ENCODE data around the gene COBL.

The COBL gene

GRCh38 chr7:51160411-51160810, 156.2 kb downstream of the COBL start:
- no peaks in the 10 kb centered on the region for H3K36me3 Mint-ChIP-seq
- H3K9me3 Mint-ChIP-seq: no peaks in the 10 kb centered on the region
- H3K27me3 Mint-ChIP-seq: peaks cover 16% of the 10 kb centered on the region
- H3K27ac Mint-ChIP-seq: no peak overlapping the region
- peaks cover 8% of the 10 kb centered on the region for H3K4me1 Mint-ChIP-seq
- no peak overlapping the region for H3K4me3 Mint-ChIP-seq

GRCh38 chr7:51158742-51159445, 157.7 kb downstream of the COBL start:
- no peaks in the 10 kb centered on the region for H3K9me3 Mint-ChIP-seq
- H3K27me3 Mint-ChIP-seq: peaks cover 9% of the 10 kb centered on the region
- no peaks in the 10 kb centered on the region for H3K36me3 Mint-ChIP-seq
- no peak overlapping the region for H3K4me3 Mint-ChIP-seq
- no peak overlapping the region for H3K27ac Mint-ChIP-seq
- H3K4me1 Mint-ChIP-seq: peaks cover 8% of the 10 kb centered on the region

- H3K4me1 Mint-ChIP-seq: peaks cover 4% of the 10 kb centered on the region
- peaks cover 7% of the 10 kb centered on the region for H3K27me3 Mint-ChIP-seq
- H3K4me3 Mint-ChIP-seq: no peak overlapping the region
- no peaks in the 10 kb centered on the region for H3K9me3 Mint-ChIP-seq
- H3K27ac Mint-ChIP-seq: no peak overlapping the region
- no peaks in the 10 kb centered on the region for H3K36me3 Mint-ChIP-seq
These were observed 158.4 kb downstream of the COBL start for GRCh38 chr7:51158211-51158610.

GRCh38 chr7:51154201-51154600, 162.4 kb downstream of the COBL start:
- Mint-ChIP-seq H3K4me1 (no peaks in the 10 kb centered on the region), H3K36me3 (no peaks in the 10 kb centered on the region), H3K27me3 (peaks cover 14% of the 10 kb centered on the region), H3K27ac (no peak overlapping the region), H3K9me3 (no peaks in the 10 kb centered on the region), H3K4me3 (no peak overlapping the region)

- H3K4me3 Mint-ChIP-seq: no peak overlapping the region
- H3K36me3 Mint-ChIP-seq: no peaks in the 10 kb centered on the region
- H3K27ac Mint-ChIP-seq: no peak overlapping the region
- H3K9me3 Mint-ChIP-seq: peaks cover 6% of the 10 kb centered on the region
- no peaks in the 10 kb centered on the region for H3K4me1 Mint-ChIP-seq
- peaks cover 14% of the 10 kb centered on the region for H3K27me3 Mint-ChIP-seq
These were observed 163.9 kb downstream of the COBL start for GRCh38 chr7:51152706-51153200.

GRCh38 chr7:51151455-51151854, 165.2 kb downstream of the COBL start:
- Mint-ChIP-seq H3K36me3 (no peaks in the 10 kb centered on the region), H3K27ac (no peak overlapping the region), H3K4me1 (no peaks in the 10 kb centered on the region), H3K9me3 (peaks cover 6% of the 10 kb centered on the region), H3K27me3 (peaks cover 14% of the 10 kb centered on the region), H3K4me3 (no peak overlapping the region)

GRCh38 chr7:51150193-51150592, 166.4 kb downstream of the COBL start:
- H3K36me3 Mint-ChIP-seq: no peaks in the 10 kb centered on the region
- H3K4me1 Mint-ChIP-seq: no peaks in the 10 kb centered on the region
- H3K4me3 Mint-ChIP-seq: no peak overlapping the region
- no peak overlapping the region for H3K27ac Mint-ChIP-seq
- peaks cover 15% of the 10 kb centered on the region for H3K27me3 Mint-ChIP-seq
- peaks cover 6% of the 10 kb centered on the region for H3K9me3 Mint-ChIP-seq

- no peak overlapping the region for H3K27ac Mint-ChIP-seq
- H3K27me3 Mint-ChIP-seq: peaks cover 15% of the 10 kb centered on the region
- peaks cover 6% of the 10 kb centered on the region for H3K9me3 Mint-ChIP-seq
These were observed 168.4 kb downstream of the COBL start for GRCh38 chr7:51148216-51148615.

GRCh38 chr7:51146816-51147586, 169.6 kb downstream of the COBL start:
- H3K27ac Mint-ChIP-seq: no peak overlapping the region
- peaks cover 15% of the 10 kb centered on the region for H3K27me3 Mint-ChIP-seq
- no peaks in the 10 kb centered on the region for H3K4me1 Mint-ChIP-seq
- peaks cover 6% of the 10 kb centered on the region for H3K9me3 Mint-ChIP-seq
- no peak overlapping the region for H3K4me3 Mint-ChIP-seq
- no peaks in the 10 kb centered on the region for H3K36me3 Mint-ChIP-seq

More at GRCh38 chr7:51148216-51148615, 168.4 kb downstream of the COBL start:
- no peaks in the 10 kb centered on the region for H3K4me1 Mint-ChIP-seq
- H3K4me3 Mint-ChIP-seq: no peak overlapping the region
- H3K36me3 Mint-ChIP-seq: no peaks in the 10 kb centered on the region

GRCh38 chr7:51144178-51144577, 172.4 kb downstream of the COBL start:
- Mint-ChIP-seq H3K36me3 (no peaks in the 10 kb centered on the region), H3K27me3 (peaks cover 4% of the 10 kb centered on the region), H3K4me3 (no peak overlapping the region), H3K4me1 (peaks cover 4% of the 10 kb centered on the region), H3K9me3 (peaks cover 6% of the 10 kb centered on the region), H3K27ac (no peak overlapping the region)

- H3K27me3 Mint-ChIP-seq: peaks cover 4% of the 10 kb centered on the region
- H3K4me1 Mint-ChIP-seq: peaks cover 4% of the 10 kb centered on the region
- no peaks in the 10 kb centered on the region for H3K9me3 Mint-ChIP-seq
- no peak overlapping the region for H3K27ac Mint-ChIP-seq
- H3K36me3 Mint-ChIP-seq: no peaks in the 10 kb centered on the region
- H3K4me3 Mint-ChIP-seq: no peak overlapping the region
These were observed 173.7 kb downstream of the COBL start for GRCh38 chr7:51142741-51143385.

- Mint-ChIP-seq H3K4me3 (no peak overlapping the region), H3K27ac (no peak overlapping the region), H3K36me3 (no peaks in the 10 kb centered on the region), H3K9me3 (no peaks in the 10 kb centered on the region), H3K27me3 (peaks cover 4% of the 10 kb centered on the region), H3K4me1 (peaks cover 4% of the 10 kb centered on the region)
These were observed 175.1 kb downstream of the COBL start for GRCh38 chr7:51141451-51142003.

GRCh38 chr7:51140199-51141164, 176.1 kb downstream of the COBL start:
- Mint-ChIP-seq H3K9me3 (no peaks in the 10 kb centered on the region), H3K4me3 (no peak overlapping the region), H3K27me3 (no peaks in the 10 kb centered on the region), H3K27ac (no peak overlapping the region), H3K4me1 (peaks cover 4% of the 10 kb centered on the region), H3K36me3 (no peaks in the 10 kb centered on the region)

GRCh38 chr7:51139796-51140195, 176.8 kb downstream of the COBL start:
- no peak overlapping the region for H3K27ac Mint-ChIP-seq

More at GRCh38 chr7:51139796-51140195, 176.8 kb downstream of the COBL start:
- no peak overlapping the region for H3K4me3 Mint-ChIP-seq
- H3K36me3 Mint-ChIP-seq: no peaks in the 10 kb centered on the region
- H3K27me3 Mint-ChIP-seq: no peaks in the 10 kb centered on the region
- H3K9me3 Mint-ChIP-seq: no peaks in the 10 kb centered on the region
- H3K4me1 Mint-ChIP-seq: peaks cover 4% of the 10 kb centered on the region

Data from activated naive CD4-positive, alpha-beta T cell treated with anti-CD3 and anti-CD28 coated beads, Interleukin-2, amount 50 U/mL, for 24 hours (primary cell).